ENCODE measurements around the gene ZNF282. TPM values are rescaled to one million over a fixed set of nuclear protein-coding genes. Genes with fewer than 3 reads are reported as not detected.

The ZNF282 gene
- total RNA-seq: 10 to 100 TPM; 28.2 to 29.4 TPM

GRCh38 chr7:149195180-149196150 lies at the start of gene ZNF282:
Gene ZNF282 (plus strand): TSS chr7:149195546. CDS start chr7:149195590, 44 bp downstream.
- H3K4me1 Mint-ChIP-seq: peaks cover 52% of the 10 kb centered on the region
- H3K9me3 Mint-ChIP-seq: no peaks in the 10 kb centered on the region
- peak within 1 kb of the TSS; percentile 90 for H3K27ac Mint-ChIP-seq
- H3K4me3 Mint-ChIP-seq: peak within 1 kb of the TSS; percentile 93
- DNase-seq: peak; percentile 74
- ChIA-PET POLR2A (no interaction called here), CTCF (interaction anchor here (0.6 to 3.4 kb wide), 22 partner anchors 9 to 431 kb away, joined by 3 to 21 read pairs (median 4); partner anchors contain the start of gene ZNF398)
- peaks cover 22% of the 10 kb centered on the region for H3K36me3 Mint-ChIP-seq (ENCODE audit: low read depth)
- H3K27me3 Mint-ChIP-seq: peaks cover 4% of the 10 kb centered on the region

DNA sequence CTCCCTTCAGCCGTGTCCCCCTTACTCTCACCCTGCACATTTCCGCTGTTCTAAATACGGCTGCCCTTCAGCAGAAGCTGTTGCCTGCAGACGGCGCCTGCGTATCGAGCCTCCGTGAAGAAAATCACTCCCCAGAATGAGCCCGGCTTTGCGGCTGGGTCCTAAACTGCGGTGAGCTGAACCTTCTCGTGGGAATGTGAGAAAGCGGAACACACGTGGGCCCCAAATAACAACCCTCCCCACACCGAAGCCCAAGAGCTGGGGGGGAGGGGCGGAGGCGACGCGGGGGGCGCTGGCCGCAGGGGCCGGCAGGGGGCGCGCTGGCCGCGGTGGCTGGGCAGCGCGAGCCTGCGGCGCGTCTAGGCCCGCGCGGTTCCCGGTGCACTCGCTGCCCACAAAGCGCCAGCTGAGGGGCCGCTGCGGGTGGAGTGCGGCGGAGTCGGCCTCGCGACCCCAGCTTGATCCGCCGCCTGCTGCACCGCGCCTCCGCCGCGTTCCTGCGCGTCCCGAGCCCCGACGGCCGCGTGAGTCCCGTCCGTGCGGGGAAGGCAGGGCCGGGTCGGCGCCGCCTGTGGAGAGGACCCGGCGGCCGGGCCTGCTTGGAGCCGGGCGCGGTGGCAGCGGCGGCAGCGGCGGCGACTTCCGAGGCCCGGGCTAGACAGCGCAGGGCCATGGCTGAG lies 48.1 kb upstream of the ZNF282 start, which contains the start of gene ZNF398:
Gene ZNF398, plus strand, starts transcription at position 382 of the 680 bp plus-strand sequence. Its CDS starts 290 bp downstream, at position 672.
- H3K4me3 Mint-ChIP-seq: peak within 1 kb of the TSS; percentile 87
- no peaks in the 10 kb centered on the region for H3K27me3 Mint-ChIP-seq
- peak; percentile 71 for DNase-seq
- peaks cover 15% of the 10 kb centered on the region for H3K36me3 Mint-ChIP-seq (ENCODE audit: low read depth)
- POLR2A ChIA-PET: interaction anchor here (0.5 to 1.1 kb wide), 3 partner anchors 12 to 264 kb away, joined by 3 read pairs; no protein-coding TSS in a partner anchor
- H3K4me1 Mint-ChIP-seq: peaks cover 35% of the 10 kb centered on the region
- no peaks in the 10 kb centered on the region for H3K9me3 Mint-ChIP-seq
- CTCF ChIA-PET: interaction anchor here (0.6 to 3.8 kb wide), 23 partner anchors 10 to 1058 kb away, joined by 3 to 40 read pairs (median 4); partner anchors contain the start of genes ZNF282, ZNF425 and ZNF783
- H3K27ac Mint-ChIP-seq: peak within 1 kb of the TSS; percentile 95

DNA sequence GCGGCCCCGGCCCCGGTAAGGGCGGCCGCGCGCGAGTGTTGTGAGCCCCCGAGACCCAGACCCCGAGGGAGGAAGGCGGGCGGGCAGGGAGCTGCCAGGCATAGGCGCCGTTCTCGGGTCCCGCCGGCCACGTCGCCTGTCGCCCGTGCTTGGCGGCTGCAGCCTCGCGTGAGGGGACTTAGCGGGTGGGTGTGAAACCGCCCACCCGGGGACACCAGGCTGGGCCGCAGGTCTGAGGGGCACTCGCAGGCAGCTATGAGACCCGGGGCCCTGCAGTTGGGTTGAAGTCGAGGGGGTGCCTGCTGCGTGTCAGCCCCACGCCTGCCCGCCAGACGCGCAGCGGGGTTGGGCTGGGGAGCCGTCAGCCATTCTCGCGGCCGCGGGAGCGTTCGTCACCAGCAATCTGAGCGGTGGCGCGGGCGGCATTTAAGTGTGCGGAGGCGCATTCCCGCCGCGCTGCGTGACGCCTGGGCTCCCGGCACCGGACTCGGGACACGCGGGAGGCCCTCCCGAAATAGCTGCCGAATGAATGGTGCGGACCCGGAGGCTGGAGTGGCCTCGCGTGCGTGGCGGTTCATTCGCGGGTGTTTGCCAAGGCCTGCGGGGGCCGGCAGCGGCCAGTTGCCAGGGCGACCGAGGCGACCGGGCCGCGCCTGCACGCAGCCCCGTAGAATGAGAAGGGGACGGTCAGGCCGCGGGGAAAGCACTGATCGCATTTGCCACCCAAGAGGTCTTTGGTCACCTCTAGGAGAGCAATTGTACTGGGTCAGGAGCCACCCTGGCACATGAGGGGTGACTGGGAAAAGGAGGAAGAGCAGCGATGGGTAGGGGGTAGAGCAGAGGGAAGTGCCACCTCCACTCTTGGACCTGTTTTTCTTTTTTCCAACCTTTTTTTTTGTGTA lies 47.3 kb upstream of the ZNF282 start:
- peaks cover 35% of the 10 kb centered on the region for H3K4me1 Mint-ChIP-seq
- DNase-seq: peak; percentile 66
- peak overlapping the region; percentile 87 for H3K4me3 Mint-ChIP-seq
- no peaks in the 10 kb centered on the region for H3K9me3 Mint-ChIP-seq
- peak overlapping the region; percentile 79 for H3K27ac Mint-ChIP-seq
- POLR2A ChIA-PET: interaction anchor here (0.5 to 1.1 kb wide), 2 partner anchors 113 to 265 kb away, joined by 3 read pairs; no protein-coding TSS in a partner anchor
- H3K27me3 Mint-ChIP-seq: no peaks in the 10 kb centered on the region
- peaks cover 15% of the 10 kb centered on the region for H3K36me3 Mint-ChIP-seq (ENCODE audit: low read depth)
- CTCF ChIA-PET: interaction anchor here (0.5 to 3.8 kb wide), 19 partner anchors 11 to 136 kb away, joined by 3 to 40 read pairs (median 5); partner anchors contain the start of genes ZNF282, ZNF425 and ZNF783

- Mint-ChIP-seq H3K36me3 (ENCODE audit: low read depth) (peaks cover 24% of the 10 kb centered on the region), H3K27me3 (no peaks in the 10 kb centered on the region), H3K9me3 (no peaks in the 10 kb centered on the region), H3K4me1 (peaks cover 23% of the 10 kb centered on the region), H3K4me3 (no peak overlapping the region), H3K27ac (no peak overlapping the region)
- ChIA-PET POLR2A (no interaction called here), CTCF (interaction anchor here (0.6 to 1.5 kb wide), 6 partner anchors 9 to 79 kb away, joined by 3 to 7 read pairs (median 4); no protein-coding TSS in a partner anchor)
- DNase-seq: no peak
Observed at GRCh38 chr7:149150981-149151380, 44.4 kb upstream of the ZNF282 start.

DNA sequence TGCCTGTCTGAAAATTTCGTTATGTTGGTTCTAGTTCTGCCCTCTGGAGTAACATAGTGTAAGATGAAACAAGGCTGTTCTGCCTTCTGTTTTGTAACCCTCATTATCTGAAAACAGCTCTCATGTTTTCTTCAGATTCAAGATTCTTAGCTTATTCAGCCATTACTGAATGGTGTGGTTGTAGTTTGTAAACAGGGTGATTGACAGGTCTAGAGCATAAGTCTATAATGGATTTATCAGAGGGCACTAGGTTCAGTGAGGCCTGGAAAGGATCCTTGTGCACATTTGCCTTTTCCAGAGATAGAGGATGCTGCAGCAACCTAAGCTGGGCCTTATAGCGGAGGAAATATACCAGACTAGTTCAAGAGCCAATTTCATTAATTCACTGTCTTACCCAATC lies 42.0 kb upstream of the ZNF282 start:
- Mint-ChIP-seq H3K4me3 (no peak overlapping the region), H3K27me3 (no peaks in the 10 kb centered on the region), H3K9me3 (no peaks in the 10 kb centered on the region), H3K27ac (no peak overlapping the region), H3K4me1 (peaks cover 21% of the 10 kb centered on the region), H3K36me3 (ENCODE audit: low read depth) (peaks cover 41% of the 10 kb centered on the region)
- DNase-seq: no peak
- POLR2A ChIA-PET: no interaction called here
- CTCF ChIA-PET: interaction anchor here (0.9 to 1.5 kb wide), 4 partner anchors 8 to 88 kb away, joined by 3 read pairs; no protein-coding TSS in a partner anchor

- no peaks in the 10 kb centered on the region for H3K9me3 Mint-ChIP-seq
- CTCF ChIA-PET: interaction anchor here (1.1 kb wide), 1 partner anchor 17 kb away, joined by 3 read pairs; no protein-coding TSS in a partner anchor
- DNase-seq: no peak
- peaks cover 15% of the 10 kb centered on the region for H3K4me1 Mint-ChIP-seq
- H3K27me3 Mint-ChIP-seq: no peaks in the 10 kb centered on the region
- peaks cover 42% of the 10 kb centered on the region for H3K36me3 Mint-ChIP-seq (ENCODE audit: low read depth)
- POLR2A ChIA-PET: no interaction called here
- H3K27ac Mint-ChIP-seq: no peak overlapping the region
- no peak overlapping the region for H3K4me3 Mint-ChIP-seq
Observed at GRCh38 chr7:149154056-149154455, 41.3 kb upstream of the ZNF282 start.

DNA sequence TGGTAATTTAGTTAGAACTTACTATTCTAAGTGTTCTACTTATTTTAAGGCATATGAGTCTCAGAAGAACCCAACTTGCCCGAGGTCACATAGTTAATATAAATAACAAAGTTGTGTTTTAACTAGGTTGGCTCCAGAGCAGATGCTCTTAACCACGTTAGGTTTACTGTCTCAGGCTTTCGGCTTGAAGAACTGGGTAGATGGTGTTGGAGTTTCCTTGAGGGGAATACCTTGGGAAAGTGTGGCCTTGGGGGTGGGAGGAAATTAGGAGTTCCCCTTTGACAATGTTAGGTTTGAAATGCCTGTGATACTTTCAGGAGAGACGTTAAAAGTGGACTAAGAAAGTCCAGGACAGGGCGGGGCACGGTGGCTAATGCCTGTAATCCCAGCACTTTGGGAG lies 38.4 kb upstream of the ZNF282 start:
- Mint-ChIP-seq H3K4me3 (no peak overlapping the region), H3K27ac (no peak overlapping the region), H3K27me3 (no peaks in the 10 kb centered on the region), H3K36me3 (ENCODE audit: low read depth) (peaks cover 42% of the 10 kb centered on the region), H3K9me3 (no peaks in the 10 kb centered on the region), H3K4me1 (peaks cover 19% of the 10 kb centered on the region)
- no peak for DNase-seq
- POLR2A ChIA-PET: no interaction called here
- CTCF ChIA-PET: interaction anchor here (1.5 kb wide), 1 partner anchor 10 kb away, joined by 4 read pairs; the partner anchor contains the start of gene ZNF398

GRCh38 chr7:149161241-149161848 lies 34.0 kb upstream of the ZNF282 start:
- Mint-ChIP-seq H3K27me3 (no peaks in the 10 kb centered on the region), H3K4me1 (peaks cover 31% of the 10 kb centered on the region), H3K36me3 (ENCODE audit: low read depth) (peaks cover 39% of the 10 kb centered on the region), H3K9me3 (no peaks in the 10 kb centered on the region), H3K4me3 (no peak overlapping the region), H3K27ac (peak overlapping the region; percentile 10)
- DNase-seq: no peak
- CTCF ChIA-PET: interaction anchor here (0.6 to 1.5 kb wide), 8 partner anchors 8 to 310 kb away, joined by 3 to 4 read pairs (median 3); no protein-coding TSS in a partner anchor
- POLR2A ChIA-PET: no interaction called here

DNA sequence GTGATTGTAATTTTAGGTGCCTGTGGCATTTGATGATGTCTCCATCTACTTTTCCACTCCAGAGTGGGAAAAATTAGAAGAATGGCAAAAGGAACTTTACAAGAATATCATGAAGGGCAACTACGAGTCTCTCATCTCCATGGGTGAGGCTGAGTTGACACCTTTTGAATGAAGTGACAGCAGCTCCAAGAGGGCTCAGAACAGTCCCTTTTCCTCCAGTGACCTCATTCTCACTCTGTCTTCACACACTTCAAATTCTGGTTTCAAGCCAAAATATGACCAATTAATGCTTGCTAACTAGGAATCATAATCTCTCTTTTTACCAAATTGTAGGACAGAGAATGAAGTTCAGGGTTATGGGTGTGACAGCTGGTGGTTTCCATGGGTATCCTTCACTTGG lies 29.2 kb upstream of the ZNF282 start:
- H3K36me3 Mint-ChIP-seq (ENCODE audit: low read depth): peaks cover 40% of the 10 kb centered on the region
- CTCF ChIA-PET: interaction anchor here (0.7 to 1.8 kb wide), 5 partner anchors 15 to 811 kb away, joined by 3 to 12 read pairs (median 3); partner anchors contain the start of genes ZNF282, ZNF398 and ZNF425
- H3K4me1 Mint-ChIP-seq: peaks cover 18% of the 10 kb centered on the region

DNA sequence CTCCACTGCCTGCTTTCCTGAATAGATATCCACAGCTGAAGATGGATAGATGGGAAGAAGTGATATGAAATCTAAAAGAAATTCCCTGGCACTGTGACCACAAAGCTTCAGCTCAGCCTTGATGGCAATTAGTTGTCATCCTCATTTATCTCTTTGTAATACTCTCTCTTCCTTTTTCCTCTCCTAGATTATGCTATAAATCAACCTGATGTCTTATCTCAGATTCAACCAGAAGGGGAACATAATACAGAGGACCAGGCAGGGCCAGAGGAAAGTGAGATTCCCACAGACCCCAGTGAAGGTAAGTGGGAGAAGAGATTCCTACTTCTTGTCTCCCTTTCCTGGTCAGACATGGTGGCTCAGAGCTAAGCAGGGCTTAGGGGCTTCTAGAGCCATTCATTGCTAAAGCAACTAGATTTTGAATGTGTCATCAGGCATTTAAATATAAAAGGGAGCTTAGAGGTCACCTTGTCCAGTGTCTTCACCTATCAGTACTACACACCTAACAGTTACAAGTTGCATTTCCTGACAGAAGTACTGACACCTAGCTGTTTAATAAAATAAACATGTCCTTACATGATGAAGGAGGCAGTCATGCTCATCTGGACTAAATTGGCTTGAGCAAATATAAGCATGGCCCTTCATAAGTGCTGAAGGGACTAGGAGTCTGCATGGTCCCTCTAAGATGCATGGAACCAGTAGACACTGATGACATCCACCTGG lies 28.6 kb upstream of the ZNF282 start:
- H3K27ac Mint-ChIP-seq: no peak overlapping the region

More for the DNA sequence above, 29.2 kb upstream of the ZNF282 start:
- Mint-ChIP-seq H3K27me3 (no peaks in the 10 kb centered on the region), H3K9me3 (no peaks in the 10 kb centered on the region), H3K27ac (no peak overlapping the region), H3K4me3 (no peak overlapping the region)
- POLR2A ChIA-PET: interaction anchor here (0.6 kb wide), 1 partner anchor 21 kb away, joined by 3 read pairs; no protein-coding TSS in a partner anchor
- no peak for DNase-seq

More for the DNA sequence above, 28.6 kb upstream of the ZNF282 start:
- ChIA-PET POLR2A (interaction anchor here (0.6 kb wide), 1 partner anchor 20 kb away, joined by 3 read pairs; no protein-coding TSS in a partner anchor), CTCF (interaction anchor here (0.7 to 1.8 kb wide), 6 partner anchors 15 to 161 kb away, joined by 3 to 12 read pairs (median 4); partner anchors contain the start of genes ZNF282, ZNF398 and ZNF425)
- Mint-ChIP-seq H3K27me3 (no peaks in the 10 kb centered on the region), H3K4me3 (no peak overlapping the region), H3K9me3 (no peaks in the 10 kb centered on the region), H3K4me1 (peaks cover 13% of the 10 kb centered on the region), H3K36me3 (ENCODE audit: low read depth) (peaks cover 35% of the 10 kb centered on the region)
- no peak for DNase-seq

All from activated CD4-positive, alpha-beta T cell treated with anti-CD3 and anti-CD28 coated beads, Interleukin-2, amount 10 ng/mL, durations not matched to agents 7 days and 5 days (primary cell).